SK-N-SH treated with all-trans-retinoic acid at 6 μM for 48 hours (cell line): ENCODE data around the gene TESMIN.

ENCODE experiments used
- CREB5 ChIP-seq: fragments of 250-450 bp; sonication (Bioruptor Pico); IDR thresholded peaks from 2 replicates; pipeline ENCODE4 v1.5.1; 2020; ENCODE audit warnings: low read depth, mild to moderate bottlenecking, moderate library complexity
- CSRNP3 ChIP-seq: fragments of 250-450 bp; sonication (Bioruptor Pico); IDR thresholded peaks from 2 replicates; pipeline ENCODE4 v1.5.1; 2021; ENCODE audit warnings: mild to moderate bottlenecking, moderate library complexity
- GLIS3 ChIP-seq: fragments of 250-450 bp; sonication (Bioruptor Pico); IDR thresholded peaks from 2 replicates; pipeline ENCODE4 v1.5.0; 2020; ENCODE audit warnings: mild to moderate bottlenecking, moderate library complexity
- PATZ1 ChIP-seq: fragments of 250-450 bp; sonication (Bioruptor Pico); IDR thresholded peaks from 2 replicates; pipeline ENCODE4 v1.8.0; 2020; ENCODE audit warnings: mild to moderate bottlenecking, moderate library complexity, borderline replicate concordance
- POU6F1 ChIP-seq: fragments of 250-450 bp; sonication (Bioruptor Pico); IDR thresholded peaks from 2 replicates; pipeline ENCODE4 v1.8.0; 2021; ENCODE audit warnings: low read depth, mild to moderate bottlenecking, moderate library complexity, borderline replicate concordance
- SNAI2 ChIP-seq: fragments of 250-450 bp; sonication (Bioruptor Pico); IDR thresholded peaks from 2 replicates; pipeline ENCODE4 v1.5.0; 2020; ENCODE audit warnings: mild to moderate bottlenecking, moderate library complexity
- TOX ChIP-seq: fragments of 250-450 bp; sonication (Bioruptor Pico); IDR thresholded peaks from 2 replicates; pipeline ENCODE4 v1.8.0; 2021; ENCODE audit warnings: mild to moderate bottlenecking, moderate library complexity, borderline replicate concordance
- ZC3H10 ChIP-seq: fragments of 250-450 bp; sonication (Bioruptor Pico); IDR thresholded peaks from 2 replicates; pipeline ENCODE4 v1.5.1; 2021; ENCODE audit warnings: mild to moderate bottlenecking, moderate library complexity
- ZNF8 ChIP-seq: fragments of 450-650 bp; formaldehyde crosslinking; IDR thresholded peaks from 2 replicates; pipeline ENCODE4 v1.5.0; 2020; ENCODE audit warnings: mild to moderate bottlenecking, moderate library complexity

GRCh38 chr11:68661697-68662603 is 89.4 kb downstream of the TESMIN start:
- TF ChIP-seq ZNF8 (CRISPR knock-in tag): no peak
- 0 out of 2 replicates have a peak, but pooled peaks have one; percentile 34 for TF ChIP-seq GLIS3 (CRISPR knock-in tag)
- TF ChIP-seq PATZ1 (CRISPR knock-in tag): no peak
- TF ChIP-seq POU6F1: no peak
- TF ChIP-seq CREB5 (CRISPR knock-in tag): peak; percentile 28; the same call in 1 of the 2 replicates
- TF ChIP-seq SNAI2: 0 out of 2 replicates have a peak, but pooled peaks have one; percentile 25
- no peak; the same call in 1 of the 2 replicates for TF ChIP-seq CSRNP3 (CRISPR knock-in tag)
- no peak for TF ChIP-seq TOX
- no peak for TF ChIP-seq ZC3H10 (CRISPR knock-in tag)
